Measurements from ENCODE around the gene CTSA.
"Not testable (repeated sequence)": the region's sequence is repeated elsewhere in the genome, so short reads cannot be mapped to it uniquely, and the experiment has no call there.

Gene CTSA

DNA sequence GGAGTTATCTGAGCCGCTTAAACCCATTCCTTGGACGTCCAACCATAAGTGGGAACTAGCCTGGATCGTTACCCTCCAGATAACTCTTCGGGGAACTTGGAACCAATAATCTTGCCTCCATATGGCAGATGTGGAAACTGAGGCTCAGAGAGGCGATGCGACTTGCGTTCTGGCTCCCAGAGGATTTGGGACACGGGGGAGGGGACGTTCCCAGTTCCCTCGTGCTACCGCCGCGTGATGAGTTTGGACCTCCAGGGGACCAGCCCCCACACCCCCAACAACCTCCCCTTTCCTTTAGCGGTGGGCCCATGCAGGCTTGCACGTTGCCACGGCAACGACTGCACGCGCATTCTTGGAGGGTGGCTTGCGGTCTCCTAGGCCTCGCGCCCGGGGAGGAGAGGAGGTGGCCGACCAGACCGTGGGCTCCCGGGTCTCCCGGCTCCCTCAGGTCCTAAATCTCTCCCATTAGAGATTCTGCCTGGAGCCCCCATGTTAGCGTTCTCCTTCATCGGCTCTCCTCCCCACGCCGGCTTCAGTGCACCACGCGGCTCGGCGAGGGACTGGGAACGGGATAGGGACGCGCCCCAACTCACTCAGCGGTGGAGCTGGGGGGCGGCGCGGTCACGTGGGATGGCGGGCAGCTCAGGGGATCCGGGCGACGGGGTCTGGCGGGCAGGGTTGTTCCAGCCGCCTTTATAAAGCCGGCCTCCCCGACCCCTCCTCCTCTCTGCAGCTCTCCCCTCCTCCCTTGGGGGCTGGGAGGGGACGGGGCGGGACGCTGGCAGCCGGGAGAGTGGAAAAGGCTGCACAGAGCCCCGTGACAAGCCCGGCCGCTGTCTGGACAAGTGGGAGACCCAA lies 20.6 kb downstream of the CTSA start, which contains the start of gene PLTP:
Gene PLTP (minus strand): TSS at position 670 of the 858 bp plus-strand sequence. CDS start 703 bp downstream, outside the sequence.
- in situ Hi-C loops (cut with MboI; ENCODE audit: low sequenced_read_pairs) = no loop called here

DNA sequence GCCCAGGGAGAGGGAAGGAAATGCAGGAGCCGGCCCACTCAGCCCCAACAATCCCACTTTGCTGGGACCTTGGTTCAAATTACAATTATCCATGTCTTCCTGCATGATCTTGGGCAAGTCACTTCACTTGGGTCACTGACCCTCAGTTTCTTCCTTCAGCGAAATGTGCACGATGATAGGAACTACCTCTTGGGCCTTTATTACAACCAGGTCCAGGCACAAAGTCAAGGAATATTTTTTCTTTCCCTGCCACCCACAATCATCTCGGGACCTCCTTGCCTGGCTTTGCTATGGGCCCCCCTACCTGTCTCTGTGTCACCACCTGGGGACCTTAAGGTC lies 21.2 kb downstream of the CTSA start:
- in situ Hi-C loops (cut with MboI; ENCODE audit: low sequenced_read_pairs) = no loop called here

DNA sequence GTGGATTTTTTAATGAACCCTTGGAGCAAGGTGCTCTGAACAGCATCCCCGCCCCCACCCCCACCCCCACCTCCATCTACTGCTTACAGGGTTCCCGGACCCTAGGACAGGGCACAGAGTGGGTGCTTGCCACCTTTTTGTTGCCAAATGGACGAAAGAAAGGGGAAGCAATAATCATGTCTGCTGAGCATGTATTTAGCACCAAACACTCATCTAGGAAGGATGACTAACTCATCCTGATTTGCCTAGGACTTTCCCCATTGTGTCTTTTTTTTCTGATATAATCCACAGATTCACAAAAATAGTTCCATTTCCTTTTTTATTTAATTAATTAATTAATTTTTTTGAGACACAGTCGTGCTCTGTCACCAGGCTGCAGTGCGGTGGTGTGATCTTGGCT lies 22.0 kb downstream of the CTSA start:
- in situ Hi-C loops (cut with MboI; ENCODE audit: low sequenced_read_pairs) = no loop called here

DNA sequence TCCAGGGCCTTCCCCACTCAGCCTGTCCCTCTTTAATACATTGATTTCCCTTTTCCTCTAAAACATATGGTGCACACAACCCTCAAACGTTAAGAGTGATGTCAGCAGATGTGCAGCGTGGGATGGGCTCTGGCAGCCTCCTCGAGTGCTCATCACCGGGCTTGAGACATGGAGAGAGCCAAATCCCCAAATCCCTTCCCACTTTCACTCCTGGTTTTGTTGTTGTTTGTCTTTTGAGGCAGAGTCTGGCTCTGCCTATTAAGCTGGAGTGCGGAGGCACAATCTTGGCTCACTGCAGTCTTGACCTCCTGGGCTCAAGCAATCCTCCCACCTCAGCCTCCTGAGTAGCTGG lies 26.6 kb downstream of the CTSA start:
- in situ Hi-C loops (cut with MboI; ENCODE audit: low sequenced_read_pairs) = no loop called here

DNA sequence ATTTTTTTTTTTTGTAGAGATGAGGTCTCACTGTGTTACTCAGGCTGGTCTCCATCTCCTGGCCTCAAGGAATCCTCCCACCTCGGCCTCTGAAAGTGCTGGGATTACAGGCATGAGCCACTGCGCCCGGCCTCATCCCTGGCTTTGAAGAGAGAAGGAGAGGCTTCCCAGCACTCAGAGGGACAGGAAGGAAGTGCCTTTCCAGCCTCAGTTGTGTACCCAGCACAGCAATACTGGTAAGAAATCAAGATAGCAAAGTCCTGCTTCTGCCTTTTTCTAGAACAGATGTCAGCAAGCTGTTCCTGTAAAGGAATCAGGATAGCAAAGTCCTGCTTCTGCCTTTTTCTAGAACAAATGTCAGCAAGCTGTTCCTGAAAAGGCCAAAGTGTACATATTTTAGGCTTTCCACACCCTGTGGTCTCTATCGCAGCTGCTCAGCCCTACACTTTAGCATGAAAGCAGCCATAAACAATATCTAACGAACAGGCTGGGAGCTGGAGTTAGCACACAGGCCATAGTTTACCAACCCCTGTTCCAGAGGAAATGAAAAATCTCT lies 27.1 kb downstream of the CTSA start:
- in situ Hi-C loops (cut with MboI; ENCODE audit: low sequenced_read_pairs) = no loop called here

DNA sequence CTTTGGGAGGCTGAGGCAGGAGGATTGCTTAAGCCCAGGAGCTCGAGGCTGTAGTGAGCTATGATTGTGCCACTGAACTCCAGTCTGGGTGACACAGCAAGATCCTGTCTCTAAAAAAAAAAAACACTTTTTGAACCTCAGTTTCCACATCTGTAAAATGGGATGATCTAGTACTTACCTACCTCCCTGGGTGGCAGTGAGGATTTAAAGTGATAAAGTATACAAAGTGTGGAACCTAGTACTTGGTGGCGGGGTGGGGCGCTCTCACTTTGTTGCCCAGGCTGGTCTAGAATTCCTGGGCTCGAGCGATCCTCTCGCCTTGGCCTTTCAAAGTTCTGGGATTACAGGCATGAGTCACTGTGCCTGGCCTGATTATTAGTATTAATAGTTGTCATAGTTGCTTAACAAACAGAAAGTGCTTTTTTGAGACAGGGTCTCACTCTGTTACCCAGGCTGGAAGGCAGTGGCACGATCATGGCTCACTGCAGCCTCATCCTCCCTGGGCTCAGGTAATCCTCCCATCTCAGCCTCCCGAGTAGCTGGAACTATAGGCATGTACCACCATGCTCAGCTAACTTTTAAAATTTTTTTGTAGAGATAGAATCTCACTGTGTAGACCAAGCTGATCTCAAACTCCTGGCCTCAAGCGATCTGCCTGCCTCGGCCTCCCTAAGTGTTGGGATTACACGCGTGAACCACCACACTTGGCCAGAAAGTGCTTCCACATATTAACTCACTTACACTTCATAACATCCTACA lies 27.8 kb downstream of the CTSA start:
- in situ Hi-C loops (cut with MboI; ENCODE audit: low sequenced_read_pairs) = no loop called here

DNA sequence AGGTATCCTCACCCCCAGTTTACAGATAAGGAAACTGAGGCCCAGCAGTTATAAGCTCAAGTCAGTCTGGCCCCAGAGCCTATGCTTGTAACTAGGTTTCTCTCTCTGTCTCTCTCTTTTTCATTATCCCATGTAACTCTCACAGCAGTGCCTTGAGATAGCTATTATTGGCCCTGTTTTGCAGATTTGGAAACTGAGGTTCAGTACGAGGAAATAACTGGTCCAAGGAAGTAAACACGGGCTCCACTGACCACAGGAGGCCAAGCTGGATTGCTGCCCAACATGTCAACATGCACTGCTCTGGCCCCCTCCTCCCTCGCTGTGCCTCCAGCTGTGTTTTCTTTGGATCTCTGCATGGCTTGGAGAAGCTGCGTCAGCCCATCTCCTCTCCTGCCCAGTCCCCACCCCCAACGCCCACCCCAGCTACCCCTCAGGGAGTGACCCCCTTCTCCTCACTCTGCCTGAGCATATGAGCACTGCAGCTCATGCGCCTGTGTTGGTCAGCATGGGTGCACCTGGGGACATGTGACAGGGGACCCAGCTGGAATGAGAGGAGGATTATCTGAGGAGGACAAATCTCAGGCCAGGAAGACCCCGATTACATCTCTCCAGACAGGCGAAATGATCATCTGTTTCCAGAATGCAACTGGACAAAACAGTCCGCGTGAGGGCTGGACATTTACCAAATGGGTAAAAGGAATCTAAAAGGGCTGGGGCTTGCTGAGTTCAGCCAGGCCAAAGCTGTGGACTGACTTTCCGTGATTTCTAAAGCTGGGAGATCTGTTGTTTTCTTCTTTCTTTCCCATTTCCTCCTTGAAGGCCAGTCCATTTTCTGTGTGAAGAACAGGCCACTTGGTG lies 28.6 kb downstream of the CTSA start:
- in situ Hi-C loops (cut with MboI; ENCODE audit: low sequenced_read_pairs) = no loop called here

DNA sequence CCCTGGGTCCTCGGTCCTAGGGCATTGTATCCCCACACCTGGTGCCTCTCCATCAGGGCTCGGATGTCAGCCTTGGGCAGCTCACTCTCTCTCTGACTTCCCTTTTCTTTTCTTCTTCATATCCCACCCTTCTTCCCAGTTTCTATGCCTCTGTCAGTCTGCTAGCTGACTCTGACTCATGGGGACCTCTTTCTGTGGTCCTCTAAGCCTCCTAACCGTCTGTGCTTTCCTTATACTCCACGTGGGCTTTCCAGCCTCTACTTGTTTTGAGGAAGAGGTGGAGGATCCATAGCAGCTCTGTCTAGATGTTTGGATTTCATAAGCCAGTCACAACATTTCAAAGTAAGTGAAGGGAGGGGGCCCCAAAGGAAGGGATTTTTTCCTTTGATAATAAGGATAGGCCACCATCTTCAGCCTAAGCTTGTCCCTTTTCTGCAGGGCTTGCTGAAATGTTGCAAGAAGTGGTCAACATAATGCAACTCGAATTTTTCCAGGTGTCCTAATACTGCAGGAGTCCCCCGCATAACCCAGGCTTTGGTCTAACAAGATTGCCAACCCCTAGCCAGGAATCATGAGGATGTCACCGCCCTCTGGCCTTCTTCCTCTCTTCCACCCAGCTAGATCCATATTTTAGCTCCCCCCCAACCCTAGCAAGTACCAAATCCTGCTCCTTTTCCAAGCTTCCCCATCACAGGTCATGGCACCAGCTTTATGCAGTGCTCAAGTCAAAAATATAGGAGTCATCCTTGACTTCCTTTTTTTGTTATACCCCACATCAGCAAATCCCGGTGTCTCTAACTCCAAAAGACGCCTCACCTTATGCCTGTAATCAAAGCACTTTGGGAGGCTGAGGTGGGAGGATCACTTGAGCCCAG lies 29.6 kb downstream of the CTSA start:
- in situ Hi-C loops (cut with MboI; ENCODE audit: low sequenced_read_pairs) = no loop called here

DNA sequence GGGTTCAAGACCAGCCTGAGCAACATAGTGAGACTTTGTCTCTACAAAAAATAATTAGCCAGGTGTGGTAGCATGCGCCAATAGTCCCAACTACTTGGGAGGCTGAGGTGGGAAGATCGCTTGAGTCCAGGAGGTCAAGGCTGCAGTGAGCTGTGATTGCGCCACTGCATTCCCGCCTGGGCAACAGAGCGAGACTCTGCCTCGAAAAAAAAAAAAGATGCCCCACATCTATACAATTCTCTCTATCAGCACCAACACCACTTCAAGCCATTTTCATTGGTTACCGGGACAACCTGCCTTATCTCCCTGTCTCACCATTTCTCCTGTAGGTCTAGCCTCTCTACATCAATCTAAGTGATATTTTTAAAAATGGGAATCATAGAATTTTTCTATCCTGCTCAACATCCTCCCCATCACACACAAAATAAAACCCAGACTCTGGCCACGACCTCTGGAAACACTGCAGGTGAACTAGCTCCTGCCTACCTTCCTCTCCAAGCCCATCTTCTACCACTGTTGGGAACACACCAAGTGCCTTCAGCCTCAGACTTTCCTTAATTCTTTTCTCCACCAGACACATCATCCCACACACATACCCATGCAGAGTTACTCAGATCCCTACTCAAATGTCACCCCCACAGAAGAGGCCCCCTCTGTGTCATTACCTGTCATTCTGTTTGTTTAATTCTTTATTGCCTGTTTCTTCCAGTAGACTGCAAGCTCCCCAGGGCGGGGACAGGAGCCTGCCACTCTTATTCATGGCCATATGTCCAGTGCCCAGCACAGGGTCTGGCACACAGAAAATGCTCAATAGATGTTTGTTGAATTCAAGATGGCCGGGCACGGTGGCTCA lies 30.4 kb downstream of the CTSA start:
- in situ Hi-C loops (cut with MboI; ENCODE audit: low sequenced_read_pairs) = no loop called here

DNA sequence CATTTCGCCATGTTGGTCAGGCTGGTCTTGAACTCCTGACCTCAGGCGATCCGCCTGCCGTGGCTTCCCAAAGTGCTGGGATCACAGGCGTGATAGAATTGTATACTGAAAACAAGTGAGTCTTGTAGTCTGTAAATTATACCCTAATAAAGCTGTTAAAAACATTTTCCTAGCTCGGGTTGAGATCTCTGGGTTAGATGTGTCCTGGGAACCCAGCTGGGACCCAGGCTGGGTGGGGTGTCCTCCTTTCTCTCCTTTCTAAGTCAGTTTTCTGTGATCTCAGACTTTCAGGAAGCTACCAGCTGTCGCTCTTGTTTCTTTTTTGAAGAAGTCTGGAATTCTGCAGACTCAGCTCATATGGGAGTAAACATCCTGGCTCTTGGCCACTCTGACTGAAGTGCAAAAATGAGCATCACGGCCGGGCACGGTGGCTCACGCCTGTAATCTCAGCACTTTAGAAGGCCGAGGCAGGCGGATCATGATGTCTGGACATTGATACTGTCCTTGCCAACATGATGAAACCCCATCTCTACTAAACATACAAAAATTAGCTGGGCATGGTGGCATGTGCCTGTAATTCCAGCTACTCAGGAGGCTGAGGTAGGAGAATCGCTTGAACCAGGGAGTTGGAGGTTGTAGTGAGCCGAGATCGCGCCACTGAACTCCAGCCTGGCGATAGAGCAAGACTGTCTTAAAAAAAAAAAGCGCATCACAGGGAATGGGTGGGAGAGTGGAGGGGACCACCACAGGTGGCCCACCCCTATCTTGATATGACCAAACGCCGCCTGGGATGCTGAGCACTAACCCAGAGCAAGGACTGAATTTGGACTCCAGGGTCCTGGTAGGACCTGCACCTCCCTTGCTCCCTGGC lies 33.5 kb downstream of the CTSA start:
- in situ Hi-C loops (cut with MboI; ENCODE audit: low sequenced_read_pairs) = no loop called here

DNA sequence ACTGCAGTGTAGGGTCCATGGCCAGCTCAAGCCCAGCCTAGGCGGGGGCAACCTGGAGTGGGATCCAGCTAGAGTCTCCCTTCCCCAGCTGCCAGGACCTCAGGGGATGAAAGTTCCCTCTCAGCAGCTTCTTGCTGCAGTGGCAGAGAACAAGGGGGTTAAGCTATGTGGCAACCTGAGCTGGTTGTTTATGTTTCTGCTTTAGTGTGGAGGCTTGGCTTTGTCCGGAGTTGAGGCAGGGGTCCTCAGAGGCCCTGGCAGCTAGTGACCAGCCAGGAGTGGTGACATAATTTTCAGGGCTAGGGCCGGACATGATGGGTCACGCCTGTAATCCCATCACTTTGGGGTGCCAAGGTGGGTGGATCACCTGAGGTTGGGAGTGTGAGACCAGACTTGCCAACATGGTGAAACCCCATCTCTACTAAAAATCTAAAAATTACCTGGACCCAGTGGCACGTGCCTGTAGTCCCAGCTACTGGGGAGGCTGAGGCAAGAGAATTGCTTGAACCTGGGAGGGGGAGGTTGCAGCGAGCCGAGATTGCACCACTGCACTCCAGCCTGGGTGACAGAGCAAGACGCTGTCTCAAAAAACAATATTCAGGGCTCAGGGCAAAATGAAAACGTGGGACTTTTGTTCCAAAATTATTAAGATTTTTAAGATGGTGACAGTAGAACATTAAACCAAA lies 34.8 kb downstream of the CTSA start:
- in situ Hi-C loops (cut with MboI; ENCODE audit: low sequenced_read_pairs) = no loop called here

DNA sequence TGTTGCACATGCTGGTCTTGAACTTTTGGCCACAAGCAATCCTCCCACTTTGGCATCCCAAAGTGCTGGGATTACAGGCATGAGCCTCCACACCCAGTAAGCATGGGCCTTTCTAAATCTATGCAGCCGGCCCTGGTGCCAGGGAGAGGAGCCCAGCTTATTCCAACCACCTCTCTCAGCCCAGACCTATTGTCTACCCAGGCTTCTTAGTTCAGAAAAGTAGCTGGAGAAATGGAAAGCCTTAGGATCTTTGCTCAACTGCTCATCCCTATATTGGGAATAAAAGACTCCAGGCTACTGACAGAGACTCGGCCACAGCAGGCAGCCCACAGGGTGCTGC lies 35.6 kb downstream of the CTSA start:
- in situ Hi-C loops (cut with MboI; ENCODE audit: low sequenced_read_pairs) = no loop called here

DNA sequence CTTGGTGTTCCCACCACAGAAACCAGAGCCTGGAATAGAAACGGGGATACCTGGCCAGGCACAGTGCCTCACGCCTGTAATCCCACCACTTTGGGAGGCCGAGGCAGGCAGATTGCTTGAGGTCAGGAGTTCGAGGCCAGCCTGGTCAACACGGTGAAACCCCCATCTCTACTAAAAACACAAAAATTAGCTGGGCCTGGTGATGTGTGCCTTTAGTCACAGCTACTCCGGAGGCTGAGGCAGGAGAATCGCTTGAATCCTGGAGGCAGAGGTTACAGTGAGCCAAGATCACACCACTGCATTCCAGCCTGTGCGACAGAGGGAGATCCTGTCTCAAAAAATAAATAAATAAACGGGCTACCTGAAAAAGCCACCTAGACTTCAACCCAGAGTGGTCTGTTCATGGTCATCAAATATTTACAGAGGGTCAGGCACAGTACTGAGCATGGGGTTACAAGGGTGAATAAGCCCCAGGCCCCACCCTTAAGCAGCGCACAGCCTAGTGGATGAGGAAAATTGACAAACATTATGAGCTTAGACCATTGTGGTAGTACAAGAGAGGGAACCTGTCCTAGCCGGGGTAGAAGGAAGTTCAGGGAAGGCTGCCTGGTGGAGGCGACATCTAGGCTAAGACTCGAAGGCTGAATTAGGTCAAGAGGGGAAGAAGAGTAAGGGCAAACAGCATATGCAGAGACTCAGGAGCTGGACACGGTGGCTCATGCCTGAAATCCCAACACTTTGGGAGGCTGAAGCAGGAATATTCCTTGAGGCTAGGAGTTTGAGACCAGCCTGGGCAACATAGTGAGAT lies 36.1 kb downstream of the CTSA start:
- in situ Hi-C loops (cut with MboI; ENCODE audit: low sequenced_read_pairs) = no loop called here

DNA sequence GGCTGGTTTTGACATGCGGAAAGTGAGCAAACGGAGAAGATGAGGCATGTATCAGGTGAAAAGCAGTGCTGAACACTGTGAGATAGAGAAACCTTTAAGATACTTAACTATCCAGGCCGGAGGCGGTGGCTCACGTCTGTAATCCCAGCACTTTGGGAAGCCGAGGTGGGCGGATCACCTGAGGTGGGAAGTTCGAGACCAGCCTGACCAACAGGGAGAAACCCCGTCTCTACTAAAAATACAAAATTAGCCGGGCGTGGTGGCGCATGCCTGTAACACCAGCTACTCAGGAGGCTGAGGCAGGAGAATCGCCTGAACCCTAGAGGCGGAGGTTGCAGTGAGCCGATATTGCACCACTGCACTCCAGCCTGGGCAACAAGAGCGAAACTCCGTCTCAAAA lies 40.5 kb downstream of the CTSA start:
- in situ Hi-C loops (cut with MboI; ENCODE audit: low sequenced_read_pairs) = not testable (repeated sequence)

DNA sequence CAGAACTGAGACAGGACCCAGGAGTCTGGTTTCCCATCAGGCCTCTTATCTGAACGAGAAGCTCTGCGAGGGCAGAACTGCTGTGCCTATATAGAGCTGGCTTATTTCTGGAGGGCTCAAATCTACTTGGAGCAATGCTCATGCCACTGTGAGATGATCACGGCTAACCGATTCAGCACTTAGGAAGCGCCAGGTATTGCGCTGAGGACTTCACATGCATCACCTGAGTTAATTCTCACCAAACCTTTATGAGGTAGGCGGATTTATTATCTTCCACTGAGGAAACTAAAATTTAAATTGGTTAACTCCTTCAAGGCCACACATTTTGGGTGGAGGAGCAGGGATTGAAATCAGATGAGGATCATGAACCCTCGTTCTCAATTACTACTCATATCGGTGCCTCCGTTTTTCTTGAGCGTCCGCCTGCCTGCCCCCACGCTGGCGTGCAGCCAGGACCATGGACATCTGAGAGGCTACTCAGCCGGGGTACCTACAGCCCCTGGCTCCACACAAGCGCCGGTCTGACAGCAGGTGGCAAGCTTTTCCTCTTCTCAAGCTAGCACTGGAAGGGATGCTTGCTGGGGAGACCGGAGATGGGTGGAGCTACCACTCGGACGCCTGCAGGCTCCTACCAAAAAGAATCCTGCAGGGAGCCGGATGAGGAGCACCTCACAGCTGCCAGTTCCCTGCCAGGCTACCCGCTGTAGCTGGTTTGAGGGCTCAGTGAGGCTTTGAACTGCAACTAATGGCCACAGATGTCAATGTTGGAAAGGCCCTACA lies 42.3 kb downstream of the CTSA start:
- in situ Hi-C loops (cut with MboI; ENCODE audit: low sequenced_read_pairs) = no loop called here

DNA sequence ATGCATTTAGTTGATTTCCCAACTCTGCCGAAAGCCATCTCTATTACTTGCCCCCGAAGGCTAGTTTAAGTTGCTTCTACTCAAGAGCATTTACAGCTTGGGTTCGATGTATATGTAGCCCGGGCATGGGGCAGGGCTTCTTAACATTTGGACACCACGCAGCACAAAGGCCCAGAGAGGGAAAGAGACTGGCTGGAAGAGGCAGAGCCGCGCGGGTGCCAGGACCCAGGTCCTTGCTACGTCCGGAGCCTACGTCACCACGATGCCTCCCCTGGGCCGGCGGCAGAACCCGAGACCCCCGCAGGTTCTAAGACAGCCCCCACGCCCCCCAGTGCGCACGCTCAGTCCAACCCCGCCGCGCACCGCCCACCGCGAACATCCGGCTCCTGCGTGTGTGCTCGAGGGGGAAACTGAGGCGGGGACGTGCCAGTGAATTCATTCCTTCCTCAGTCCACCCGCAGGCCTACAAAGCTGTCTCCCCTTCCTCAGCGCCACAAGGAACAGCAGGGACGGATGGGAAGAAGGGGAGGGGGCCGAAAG lies 43.0 kb downstream of the CTSA start:
- in situ Hi-C loops (cut with MboI; ENCODE audit: low sequenced_read_pairs) = no loop called here
